AG10803 (cell line): ENCODE results near the gene HEPACAM2.

ENCODE experiments used
- DNase-seq: peaks from one replicate; pipeline ENCODE4 v3.0.0; 2010; ENCODE audit warnings: low read depth
- H3K4me3 ChIP-seq: 2 replicates; pipeline ENCODE4 v1.5.1; 2011; ENCODE audit warnings: mild to moderate bottlenecking, low read length, control low read depth
- TF ChIP-seq, protein P1 (sequence below): conservative IDR thresholded peaks from 2 replicates; pipeline ENCODE4 v1.5.1; 2011; ENCODE audit warnings: mild to moderate bottlenecking, low read length, control low read depth, inconsistent platforms

HEPACAM2 gene

DNA sequence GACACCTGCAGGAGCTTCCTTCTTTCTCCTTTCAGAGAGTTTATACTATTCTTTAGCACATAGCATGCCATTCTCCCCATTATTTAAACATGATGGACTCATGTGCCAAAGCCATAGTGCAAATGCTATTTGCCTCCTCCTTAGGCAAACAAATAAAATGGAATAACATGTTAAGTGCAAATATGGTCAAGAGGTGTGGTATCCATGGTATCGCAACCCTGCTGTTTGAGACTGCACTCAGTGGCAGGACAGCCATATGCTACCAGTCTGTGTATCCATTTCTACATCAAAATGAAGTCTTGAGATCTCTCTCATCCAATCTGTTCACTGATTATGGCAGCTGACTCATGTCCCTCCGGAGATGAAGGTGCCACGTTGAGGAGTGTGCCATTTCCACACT lies 22.8 kb downstream of the HEPACAM2 start:
- H3K4me3 ChIP-seq: no peak overlapping the region
- TF ChIP-seq, protein P1, sequence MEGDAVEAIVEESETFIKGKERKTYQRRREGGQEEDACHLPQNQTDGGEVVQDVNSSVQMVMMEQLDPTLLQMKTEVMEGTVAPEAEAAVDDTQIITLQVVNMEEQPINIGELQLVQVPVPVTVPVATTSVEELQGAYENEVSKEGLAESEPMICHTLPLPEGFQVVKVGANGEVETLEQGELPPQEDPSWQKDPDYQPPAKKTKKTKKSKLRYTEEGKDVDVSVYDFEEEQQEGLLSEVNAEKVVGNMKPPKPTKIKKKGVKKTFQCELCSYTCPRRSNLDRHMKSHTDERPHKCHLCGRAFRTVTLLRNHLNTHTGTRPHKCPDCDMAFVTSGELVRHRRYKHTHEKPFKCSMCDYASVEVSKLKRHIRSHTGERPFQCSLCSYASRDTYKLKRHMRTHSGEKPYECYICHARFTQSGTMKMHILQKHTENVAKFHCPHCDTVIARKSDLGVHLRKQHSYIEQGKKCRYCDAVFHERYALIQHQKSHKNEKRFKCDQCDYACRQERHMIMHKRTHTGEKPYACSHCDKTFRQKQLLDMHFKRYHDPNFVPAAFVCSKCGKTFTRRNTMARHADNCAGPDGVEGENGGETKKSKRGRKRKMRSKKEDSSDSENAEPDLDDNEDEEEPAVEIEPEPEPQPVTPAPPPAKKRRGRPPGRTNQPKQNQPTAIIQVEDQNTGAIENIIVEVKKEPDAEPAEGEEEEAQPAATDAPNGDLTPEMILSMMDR: no peak
- no peak for DNase-seq

DNA sequence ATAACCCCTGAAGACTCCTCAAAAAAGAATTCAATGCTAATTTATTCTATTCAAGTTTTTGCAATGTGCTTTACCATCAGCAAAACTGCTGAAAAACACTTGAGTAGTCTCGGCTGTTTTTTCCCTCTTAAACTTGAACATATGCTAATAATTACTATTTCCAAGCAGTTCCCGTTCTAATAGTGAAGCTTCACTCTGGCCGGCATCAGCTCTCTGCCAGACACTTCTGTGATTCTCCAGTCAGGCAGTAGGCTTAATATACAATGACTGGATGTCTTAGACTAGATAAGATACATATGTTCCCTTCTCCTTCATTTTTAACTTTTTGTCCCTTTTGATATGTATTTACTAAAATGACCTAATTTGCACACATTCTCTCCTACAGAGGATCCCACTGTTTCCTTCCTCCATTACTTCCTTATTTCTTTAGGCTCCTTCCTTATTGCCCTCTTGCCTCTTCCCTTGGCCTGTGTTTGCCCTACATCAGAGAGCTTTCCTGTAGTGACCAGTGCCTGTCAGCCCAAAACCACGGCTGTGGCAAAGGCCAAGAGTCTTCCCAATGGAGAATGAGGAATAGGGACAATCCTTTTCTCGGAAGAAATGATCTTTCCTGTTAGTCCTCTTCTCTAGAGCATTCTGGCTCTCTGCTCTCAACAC lies 23.5 kb downstream of the HEPACAM2 start:
- no peak for DNase-seq
- no peak overlapping the region for H3K4me3 ChIP-seq
- TF ChIP-seq, protein P1: no peak

DNA sequence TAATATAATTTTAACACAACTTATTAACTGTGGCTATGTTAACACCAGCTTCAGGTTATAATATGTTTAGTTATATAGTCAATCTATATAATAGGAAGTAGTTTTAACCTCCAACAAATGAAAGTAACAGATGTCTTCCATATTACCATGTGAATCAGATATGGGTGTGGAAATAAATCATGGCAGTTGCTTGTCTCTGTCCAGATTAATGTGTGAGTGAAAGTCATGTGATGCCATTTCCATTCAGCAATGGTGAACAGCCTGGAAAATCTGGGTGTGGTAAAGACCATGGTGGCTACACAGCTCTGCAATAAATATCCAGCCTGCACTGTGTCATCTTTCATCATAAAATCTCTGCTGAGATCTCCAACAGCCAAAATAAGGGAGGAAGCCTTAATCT lies 27.8 kb downstream of the HEPACAM2 start:
- no peak for DNase-seq
- no peak overlapping the region for H3K4me3 ChIP-seq
- TF ChIP-seq, protein P1: no peak

DNA sequence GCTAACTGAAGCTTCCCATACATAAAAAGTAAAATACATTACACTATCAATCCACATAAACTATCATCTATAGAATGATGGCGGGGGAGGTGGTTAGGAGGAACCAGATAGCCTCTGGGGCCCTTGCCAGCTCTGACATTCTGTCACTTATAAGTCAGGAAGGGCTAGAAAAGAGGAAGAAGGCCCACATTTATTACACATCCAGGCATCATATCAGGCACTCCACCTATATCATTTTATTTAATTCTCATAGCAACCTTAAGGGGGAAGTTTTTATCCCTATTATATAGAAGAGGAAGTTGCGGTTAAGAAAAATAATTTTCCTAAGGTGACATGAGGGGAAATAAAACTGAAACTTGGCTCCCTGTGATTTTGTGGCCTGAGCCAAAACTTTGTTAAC lies 29.9 kb downstream of the HEPACAM2 start:
- DNase-seq: no peak
- TF ChIP-seq, protein P1: no peak
- H3K4me3 ChIP-seq: no peak overlapping the region

DNA sequence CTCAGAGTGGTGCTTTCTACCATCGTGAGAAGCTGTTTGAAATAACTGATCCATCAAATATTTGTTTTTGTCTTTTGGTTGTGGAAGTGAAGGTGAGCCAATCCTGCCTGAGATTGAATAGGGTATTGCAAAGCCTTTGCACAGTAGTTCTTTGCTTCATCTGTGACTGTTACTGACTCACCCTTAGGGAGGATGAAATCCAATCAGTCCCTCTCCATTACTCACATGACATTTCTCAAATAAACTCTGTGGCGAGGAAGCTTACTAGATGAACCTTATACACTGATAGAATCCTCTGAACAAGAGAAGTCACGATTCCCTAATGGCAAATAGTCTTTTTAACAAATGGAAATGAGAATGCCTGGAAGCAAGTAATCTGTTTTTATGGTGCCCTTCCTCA lies 31.9 kb downstream of the HEPACAM2 start:
- TF ChIP-seq, protein P1: no peak
- H3K4me3 ChIP-seq: no peak overlapping the region
- DNase-seq: peak; percentile 5

DNA sequence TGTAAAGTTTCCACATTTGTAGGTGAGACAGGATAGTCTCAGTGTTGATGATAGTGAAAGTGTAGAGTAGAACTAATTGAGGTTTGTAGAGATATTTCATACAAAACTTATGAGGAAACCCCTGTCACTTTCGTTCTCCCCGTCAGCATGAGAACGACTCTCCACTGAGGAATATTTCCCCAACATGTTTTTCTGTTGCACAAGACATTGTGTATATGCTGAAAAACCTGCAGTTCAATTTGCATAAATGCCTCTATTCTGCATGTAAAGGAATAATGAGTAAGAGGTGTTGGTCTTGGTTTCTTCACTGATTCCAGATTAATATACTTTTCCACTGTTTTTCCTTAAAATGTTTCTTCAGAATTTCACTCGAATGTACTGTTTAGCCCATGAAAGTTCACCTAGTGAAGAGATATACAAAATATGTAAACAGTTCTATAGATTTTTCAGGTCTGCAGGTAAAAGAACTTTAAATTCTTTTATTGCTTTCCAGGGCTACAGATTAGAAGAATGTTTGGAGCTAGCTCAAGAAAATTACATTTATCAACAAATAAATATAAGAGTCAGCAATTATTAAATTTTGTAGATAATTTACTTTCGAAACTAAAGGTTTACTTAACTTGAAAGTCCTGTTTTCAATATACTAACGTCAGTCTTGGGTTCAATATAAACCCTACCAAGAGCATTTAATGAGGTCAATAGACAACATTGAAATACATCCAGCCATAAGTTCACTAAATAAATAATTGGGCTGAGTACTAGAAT lies 37.2 kb downstream of the HEPACAM2 start:
- no peak for DNase-seq
- no peak overlapping the region for H3K4me3 ChIP-seq
- TF ChIP-seq, protein P1: no peak
